ENCODE results near the gene ZNF439.
A peak's percentile ranks its signal among the peaks of the same experiment; 100 is the strongest.
"Not testable (repeated sequence)": the region's sequence is repeated elsewhere in the genome, so short reads cannot be mapped to it uniquely, and the experiment has no call there.

ZNF439 gene

GRCh38 chr19:11848594-11849469 is at the start of gene ZNF439:
Gene ZNF439 (plus strand): TSS chr19:11848726. CDS start chr19:11848868, 142 bp downstream.
- DNase-seq = peak; percentile 71

DNA sequence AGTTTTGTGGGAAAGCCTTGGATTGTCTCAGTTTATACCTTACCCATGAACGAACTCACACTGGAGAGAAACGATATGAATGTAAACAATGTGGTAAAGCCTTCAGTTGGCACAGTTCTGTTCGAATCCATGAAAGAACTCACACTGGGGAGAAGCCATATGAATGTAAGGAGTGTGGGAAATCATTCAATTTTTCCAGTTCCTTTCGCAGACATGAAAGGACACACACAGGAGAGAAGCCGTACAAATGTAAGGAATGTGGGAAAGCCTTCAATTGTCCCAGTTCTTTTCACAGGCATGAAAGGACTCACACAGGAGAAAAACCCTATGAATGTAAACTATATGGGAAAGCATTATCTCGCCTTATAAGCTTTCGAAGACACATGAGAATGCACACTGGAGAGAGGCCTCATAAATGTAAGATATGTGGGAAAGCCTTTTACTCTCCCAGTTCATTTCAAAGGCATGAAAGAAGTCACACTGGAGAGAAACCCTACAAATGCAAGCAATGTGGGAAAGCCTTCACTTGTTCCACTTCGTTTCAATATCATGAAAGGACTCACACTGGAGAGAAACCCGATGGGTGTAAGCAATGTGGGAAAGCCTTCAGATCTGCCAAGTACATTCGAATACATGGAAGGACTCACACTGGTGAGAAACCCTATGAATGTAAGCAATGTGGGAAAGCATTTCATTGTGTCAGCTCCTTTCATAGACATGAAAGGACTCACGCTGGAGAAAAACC is 42.0 kb upstream of the ZNF439 start:
- no peak for DNase-seq

DNA sequence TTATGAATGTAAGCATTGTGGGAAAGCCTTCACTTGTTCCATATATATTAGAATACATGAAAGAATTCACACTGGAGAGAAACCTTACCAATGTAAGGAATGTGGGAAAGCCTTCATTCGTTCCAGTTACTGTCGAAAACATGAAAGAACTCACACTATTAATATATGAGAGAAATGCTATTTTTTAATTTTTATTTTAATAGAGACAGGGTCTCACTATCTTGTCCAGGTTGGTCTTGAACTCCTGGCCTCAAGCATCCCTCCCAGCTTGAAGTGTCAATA is 41.5 kb upstream of the ZNF439 start:
- no peak for DNase-seq

- DNase-seq = no peak
These were observed 34.9 kb upstream of the ZNF439 start for GRCh38 chr19:11813703-11814028.

DNA sequence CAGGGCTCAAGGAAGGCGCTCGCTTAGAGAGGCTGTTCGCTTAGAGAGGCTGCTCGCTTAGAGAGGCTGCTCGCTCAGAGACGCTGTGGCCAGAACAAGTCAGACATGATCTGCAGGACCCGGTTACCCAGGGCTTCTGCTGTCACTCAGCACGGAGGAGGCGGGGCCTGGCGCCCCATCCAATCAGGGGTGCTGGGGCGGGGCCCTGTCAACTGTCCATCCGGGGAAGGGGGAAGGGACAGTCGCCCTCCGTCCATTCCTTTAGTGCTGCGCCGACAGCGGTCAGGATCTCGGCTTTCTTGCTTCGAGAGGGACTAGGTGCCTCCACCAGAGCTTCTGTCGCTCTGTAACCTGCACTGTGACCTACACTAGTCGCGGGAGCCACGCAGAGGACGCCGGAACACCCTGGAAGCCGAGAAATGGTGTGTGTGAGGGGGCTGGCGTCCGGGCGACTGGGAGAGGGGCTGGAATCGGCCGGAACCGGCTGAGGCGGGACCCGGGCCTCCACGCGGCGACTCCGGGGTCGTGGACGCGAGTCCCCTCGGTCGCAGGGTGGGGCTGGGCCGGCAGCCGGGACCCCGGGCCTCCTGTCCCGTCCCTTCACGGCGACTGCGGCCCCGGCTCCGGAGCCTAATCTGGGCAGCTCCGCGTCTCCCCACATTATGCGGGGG is 34.4 kb upstream of the ZNF439 start, which contains the start of gene ZNF440:
ZNF440 (plus strand) TSS at position 245 of the 671 bp plus-strand sequence; CDS start at position 420, 175 bp downstream.
- DNase-seq = peak; percentile 49

DNA sequence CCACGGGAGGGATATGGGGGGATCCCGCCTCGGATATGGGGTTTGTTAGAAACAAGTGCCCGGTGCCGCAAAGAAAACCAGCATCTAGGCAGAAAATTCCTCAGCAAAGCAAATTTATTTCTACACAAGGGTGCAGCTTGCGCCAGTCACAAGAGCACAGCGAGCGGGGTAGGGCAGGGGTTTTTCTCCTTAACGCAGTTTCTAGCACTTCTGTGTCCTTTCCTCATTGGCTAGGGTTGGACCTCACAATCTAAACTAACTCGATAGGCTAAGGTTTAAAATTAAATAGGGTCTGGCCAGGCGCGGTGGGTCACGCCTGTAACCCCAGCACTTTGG is 33.9 kb upstream of the ZNF439 start:
- no peak for DNase-seq

- no peak for DNase-seq
These were observed 26.9 kb upstream of the ZNF439 start for GRCh38 chr19:11821474-11822109.

DNA sequence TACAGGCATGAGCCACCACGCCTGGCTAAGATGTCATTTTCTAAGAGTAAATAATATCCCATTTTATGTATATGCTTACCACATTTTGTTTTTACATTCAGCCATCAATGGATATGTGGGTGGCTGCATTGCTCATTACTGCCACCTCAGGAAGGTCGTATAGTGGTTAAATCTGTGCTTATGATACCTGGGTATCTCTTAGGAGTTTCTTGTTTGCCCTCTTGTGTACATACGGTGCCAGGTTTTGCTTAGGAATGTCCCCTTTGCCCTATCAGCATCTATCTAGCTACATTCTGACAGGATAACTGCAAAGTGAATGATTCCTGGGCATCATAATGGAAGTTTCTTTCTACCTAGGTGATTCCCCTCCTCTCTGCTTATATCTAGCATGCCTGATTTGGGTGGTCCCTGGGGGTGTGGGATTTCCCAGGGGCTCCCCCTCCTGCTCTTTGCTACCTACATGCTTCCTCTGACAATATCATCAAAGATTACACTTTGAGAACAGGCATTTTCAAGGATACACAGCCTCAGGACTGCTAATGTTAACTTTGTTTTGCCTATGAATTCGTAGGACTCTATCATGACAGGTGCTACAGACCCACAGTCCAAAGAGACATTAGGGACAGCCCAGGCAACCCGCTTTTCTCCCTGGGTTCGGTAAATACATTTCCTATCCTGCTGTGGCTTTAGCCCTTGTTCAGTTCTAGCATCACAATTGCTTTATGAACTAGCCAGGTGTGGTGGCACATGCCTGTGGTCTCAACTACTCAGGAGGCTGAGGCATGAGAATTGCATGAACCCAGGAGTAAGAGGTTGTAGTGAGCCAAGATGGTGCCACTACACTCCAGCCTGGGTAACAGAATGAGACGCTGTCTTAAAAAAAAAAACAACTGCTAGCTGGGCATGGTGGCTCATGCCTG is 19.3 kb upstream of the ZNF439 start:
- not testable (repeated sequence) for DNase-seq

DNA sequence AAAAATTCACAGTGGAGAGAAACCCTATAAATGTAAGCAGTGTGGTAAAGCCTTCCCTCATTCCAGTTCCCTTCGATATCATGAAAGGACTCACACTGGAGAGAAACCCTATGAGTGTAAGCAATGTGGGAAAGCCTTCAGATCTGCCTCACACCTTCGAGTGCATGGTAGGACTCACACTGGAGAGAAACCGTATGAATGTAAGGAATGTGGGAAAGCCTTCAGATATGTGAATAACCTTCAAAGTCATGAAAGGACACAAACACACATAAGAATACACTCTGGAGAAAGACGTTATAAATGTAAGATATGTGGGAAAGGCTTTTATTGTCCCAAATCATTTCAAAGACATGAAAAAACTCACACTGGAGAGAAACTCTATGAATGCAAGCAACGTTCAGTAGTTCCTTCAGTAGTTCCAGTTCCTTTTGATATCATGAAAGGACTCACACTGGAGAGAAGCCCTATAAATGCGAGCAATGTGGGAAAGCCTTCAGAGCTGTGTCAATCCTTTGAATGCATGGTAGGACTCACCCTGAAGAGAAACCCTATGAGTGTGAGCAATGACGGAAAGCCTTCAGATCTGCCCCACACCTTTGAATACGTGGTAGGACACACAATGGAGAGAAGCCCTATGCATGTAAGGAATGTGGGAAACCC is 16.1 kb upstream of the ZNF439 start:
- DNase-seq = no peak

GRCh38 chr19:11833541-11833940 is 15.0 kb upstream of the ZNF439 start:
- DNase-seq = no peak

- not testable (repeated sequence) for DNase-seq
These were observed 12.9 kb upstream of the ZNF439 start for GRCh38 chr19:11835626-11836066.

GRCh38 chr19:11843722-11844121 is 4.8 kb upstream of the ZNF439 start:
- no peak for DNase-seq

- DNase-seq = not testable (repeated sequence)
These were observed 911 bp upstream of the ZNF439 start for GRCh38 chr19:11847615-11848014.

- DNase-seq = no peak
These were observed 329 bp upstream of the ZNF439 start for GRCh38 chr19:11848200-11848593.

DNA sequence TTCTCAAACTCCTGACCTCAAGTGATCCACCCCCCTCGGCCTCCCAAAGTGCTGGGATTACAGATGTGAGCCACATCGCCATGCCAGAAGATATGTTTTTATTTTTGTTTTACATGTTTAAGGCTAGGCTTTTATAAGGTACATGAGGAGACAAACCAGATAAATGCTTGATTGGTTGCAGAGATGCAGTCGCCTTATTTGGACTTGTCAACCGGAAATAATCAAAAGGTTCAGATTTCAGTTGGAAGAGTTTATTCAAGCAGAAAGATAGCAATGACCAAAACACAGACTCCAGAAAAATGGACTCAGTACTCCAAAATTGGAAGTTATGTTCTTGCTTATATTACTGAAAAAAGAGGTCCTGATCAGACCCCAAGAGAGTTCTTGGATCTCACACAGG is 1.8 kb downstream of the ZNF439 start:
- not testable (repeated sequence) for DNase-seq

GRCh38 chr19:11853358-11853757 is 4.8 kb downstream of the ZNF439 start:
- no peak for DNase-seq

DNA sequence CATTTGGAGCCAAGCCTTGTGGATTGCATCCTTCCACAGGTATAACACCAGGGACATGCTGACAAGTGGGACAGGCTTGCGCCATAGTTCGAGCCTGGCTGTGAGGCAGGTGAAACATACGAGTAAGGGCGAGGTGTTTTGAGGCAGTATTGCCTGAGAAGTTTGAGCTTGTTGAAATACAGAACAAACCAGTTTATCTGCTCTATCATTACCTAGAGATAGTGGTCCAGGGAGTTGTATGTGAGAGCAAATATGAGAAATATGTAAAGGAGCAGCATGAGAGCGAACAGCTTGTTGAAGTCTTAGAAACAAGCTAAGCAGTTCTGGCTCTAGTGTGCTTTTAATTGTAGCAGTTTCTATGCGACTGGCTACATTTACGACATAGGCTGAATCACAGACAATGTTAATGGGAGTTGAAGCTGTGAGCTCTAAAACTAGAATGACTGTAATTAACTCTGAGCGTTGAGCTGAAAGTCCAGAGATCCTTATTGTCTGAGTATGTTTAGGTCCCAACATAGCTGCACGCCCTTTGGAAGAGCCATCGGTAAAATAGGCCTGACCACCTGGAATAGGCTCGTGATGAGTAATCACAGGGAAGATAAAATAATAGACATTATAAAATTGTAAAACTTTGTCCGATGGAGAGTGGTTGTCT is 8.2 kb downstream of the ZNF439 start:
- no peak for DNase-seq

DNA sequence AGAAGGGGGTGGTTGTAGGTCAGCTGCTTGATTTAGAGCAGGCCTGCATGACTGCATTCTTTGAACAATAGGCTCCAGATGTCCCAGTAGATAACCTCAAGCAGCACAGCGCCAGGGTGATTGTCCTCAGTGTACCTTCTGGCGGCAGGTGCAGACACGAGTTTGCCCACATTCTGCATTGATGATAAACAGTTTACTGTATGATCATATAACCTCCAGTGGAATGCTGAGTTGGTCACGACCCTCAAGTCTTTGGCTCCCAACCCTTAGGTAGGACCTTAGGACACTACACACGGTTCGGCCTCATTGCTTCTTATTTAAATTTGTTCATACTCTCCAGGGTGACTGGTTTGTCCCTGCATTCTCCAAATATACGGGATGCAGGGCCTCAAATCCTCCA is 12.2 kb downstream of the ZNF439 start:
- no peak for DNase-seq

- DNase-seq = no peak
These were observed 12.8 kb downstream of the ZNF439 start for GRCh38 chr19:11861301-11861700.

- DNase-seq = not testable (repeated sequence)
These were observed 19.2 kb downstream of the ZNF439 start for GRCh38 chr19:11867766-11868165.

- no peak for DNase-seq
These were observed 19.7 kb downstream of the ZNF439 start for GRCh38 chr19:11868188-11868587.

Measured in NCI-H1417 treated with DMSO at 0.1 percent for 48 hours (cell line).